GM18867 (cell line): ENCODE data around the gene TNIP2.
A peak's percentile ranks its signal among the peaks of the same experiment; 100 is the strongest.
"Not testable (repeated sequence)": the region's sequence is repeated elsewhere in the genome, so short reads cannot be mapped to it uniquely, and the experiment has no call there.

Experiments used
- ATAC-seq: cut with Tn5 transposase; IDR thresholded peaks from one replicate; pipeline ENCODE4 v1.9.1; 2021; ENCODE audit warnings: mild to moderate bottlenecking, moderate library complexity; ENCODE audit not compliant: unreplicated experiment

Gene TNIP2

GRCh38 chr4:2771264-2771663 is 15.1 kb upstream of the TNIP2 start:
- ATAC-seq = no peak

- ATAC-seq = no peak
Measured at GRCh38 chr4:2768921-2769336, 12.8 kb upstream of the TNIP2 start.

GRCh38 chr4:2768124-2768523 is 12.0 kb upstream of the TNIP2 start:
- no peak for ATAC-seq

- ATAC-seq = no peak
Measured at GRCh38 chr4:2767705-2768074, 11.6 kb upstream of the TNIP2 start.

GRCh38 chr4:2767046-2767704 is 11.0 kb upstream of the TNIP2 start:
- ATAC-seq = no peak

- no peak for ATAC-seq
Measured at GRCh38 chr4:2765832-2766526, 9.8 kb upstream of the TNIP2 start.

- no peak for ATAC-seq
Measured at GRCh38 chr4:2763511-2763967, 7.4 kb upstream of the TNIP2 start.

GRCh38 chr4:2762486-2763370 is 6.6 kb upstream of the TNIP2 start:
- not testable (repeated sequence) for ATAC-seq

- ATAC-seq = no peak
Measured at GRCh38 chr4:2762048-2762447, 5.9 kb upstream of the TNIP2 start.

- no peak for ATAC-seq
Measured at GRCh38 chr4:2761035-2761923, 5.1 kb upstream of the TNIP2 start.

- no peak for ATAC-seq
Measured at GRCh38 chr4:2757426-2757825, 1.3 kb upstream of the TNIP2 start.

- peak; percentile 2 for ATAC-seq
Measured at GRCh38 chr4:2756691-2757350, 685 bp upstream of the TNIP2 start.

GRCh38 chr4:2754848-2755819 is 1.0 kb downstream of the TNIP2 start:
- ATAC-seq = no peak

GRCh38 chr4:2753436-2753835 is 2.7 kb downstream of the TNIP2 start:
- ATAC-seq = no peak

- ATAC-seq = no peak
Measured at GRCh38 chr4:2750719-2751605, 5.2 kb downstream of the TNIP2 start.

GRCh38 chr4:2746891-2747695 is 9.0 kb downstream of the TNIP2 start:
- no peak for ATAC-seq
